DMS153 treated with DMSO at 0.1 percent for 48 hours (cell line): Measurements from ENCODE around the gene VPS18.
"Not testable (repeated sequence)": the region's sequence is repeated elsewhere in the genome, so short reads cannot be mapped to it uniquely, and the experiment has no call there.

Experiments used
- DNase-seq: peaks from one replicate; lab custom pipeline; 2025; ENCODE audit not compliant: unreplicated experiment; lab: John Stamatoyannopoulos, UW

Gene VPS18, protein sequence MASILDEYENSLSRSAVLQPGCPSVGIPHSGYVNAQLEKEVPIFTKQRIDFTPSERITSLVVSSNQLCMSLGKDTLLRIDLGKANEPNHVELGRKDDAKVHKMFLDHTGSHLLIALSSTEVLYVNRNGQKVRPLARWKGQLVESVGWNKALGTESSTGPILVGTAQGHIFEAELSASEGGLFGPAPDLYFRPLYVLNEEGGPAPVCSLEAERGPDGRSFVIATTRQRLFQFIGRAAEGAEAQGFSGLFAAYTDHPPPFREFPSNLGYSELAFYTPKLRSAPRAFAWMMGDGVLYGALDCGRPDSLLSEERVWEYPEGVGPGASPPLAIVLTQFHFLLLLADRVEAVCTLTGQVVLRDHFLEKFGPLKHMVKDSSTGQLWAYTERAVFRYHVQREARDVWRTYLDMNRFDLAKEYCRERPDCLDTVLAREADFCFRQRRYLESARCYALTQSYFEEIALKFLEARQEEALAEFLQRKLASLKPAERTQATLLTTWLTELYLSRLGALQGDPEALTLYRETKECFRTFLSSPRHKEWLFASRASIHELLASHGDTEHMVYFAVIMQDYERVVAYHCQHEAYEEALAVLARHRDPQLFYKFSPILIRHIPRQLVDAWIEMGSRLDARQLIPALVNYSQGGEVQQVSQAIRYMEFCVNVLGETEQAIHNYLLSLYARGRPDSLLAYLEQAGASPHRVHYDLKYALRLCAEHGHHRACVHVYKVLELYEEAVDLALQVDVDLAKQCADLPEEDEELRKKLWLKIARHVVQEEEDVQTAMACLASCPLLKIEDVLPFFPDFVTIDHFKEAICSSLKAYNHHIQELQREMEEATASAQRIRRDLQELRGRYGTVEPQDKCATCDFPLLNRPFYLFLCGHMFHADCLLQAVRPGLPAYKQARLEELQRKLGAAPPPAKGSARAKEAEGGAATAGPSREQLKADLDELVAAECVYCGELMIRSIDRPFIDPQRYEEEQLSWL

GRCh38 chr15:40893733-40894680, at the start of gene VPS18:
Gene VPS18, plus strand, starts transcription at chr15:40894450. Its CDS starts 319 bp downstream, at chr15:40894769.
- peak; percentile 72 for DNase-seq

GRCh38 chr15:40844696-40845030, 49.6 kb upstream of the VPS18 start:
- no peak for DNase-seq

GRCh38 chr15:40845036-40845435, 49.2 kb upstream of the VPS18 start:
- DNase-seq, result no peak

DNA sequence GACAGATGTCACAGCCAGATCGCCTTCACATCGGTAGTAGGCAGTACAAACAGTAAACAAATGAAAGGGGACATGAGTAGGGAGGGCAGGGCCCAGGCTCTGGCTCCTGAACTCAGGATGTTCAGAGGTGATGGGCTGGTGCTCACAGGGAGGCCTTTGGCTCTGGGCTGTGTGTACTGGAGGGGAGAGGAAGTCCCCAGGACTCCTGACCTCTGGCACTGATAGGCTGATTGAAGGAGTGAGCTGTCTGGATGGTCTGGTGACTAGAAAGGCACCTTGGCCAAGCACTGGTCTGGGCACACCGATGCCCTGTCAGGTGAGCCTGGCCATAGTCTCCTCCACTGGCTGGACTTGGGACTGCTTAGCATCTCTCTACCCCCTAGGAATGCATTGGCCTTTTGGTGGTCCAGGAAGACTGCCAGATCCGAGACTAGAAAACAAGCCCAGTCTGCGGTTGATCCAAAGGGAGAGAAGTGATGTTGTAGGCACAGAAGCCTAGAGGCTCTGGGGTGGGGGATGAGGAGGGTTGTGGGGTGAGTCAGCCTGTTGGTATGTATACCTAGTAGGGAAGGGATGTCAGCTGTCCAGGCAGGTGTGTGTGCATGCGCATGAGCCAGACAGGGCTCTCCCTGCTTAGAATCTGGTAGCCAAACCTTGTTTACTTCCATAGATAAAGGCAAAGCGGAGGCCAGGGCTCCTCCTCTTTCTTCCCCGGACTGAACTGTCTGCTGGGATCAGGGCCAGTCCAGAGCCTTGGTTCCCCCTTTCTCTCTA, 48.6 kb upstream of the VPS18 start:
- DNase-seq, result peak; percentile 5

- DNase-seq, result no peak
Observed at GRCh38 chr15:40846841-40847222, 47.4 kb upstream of the VPS18 start.

GRCh38 chr15:40847223-40847961, 46.9 kb upstream of the VPS18 start:
- DNase-seq, result peak; percentile 51

DNA sequence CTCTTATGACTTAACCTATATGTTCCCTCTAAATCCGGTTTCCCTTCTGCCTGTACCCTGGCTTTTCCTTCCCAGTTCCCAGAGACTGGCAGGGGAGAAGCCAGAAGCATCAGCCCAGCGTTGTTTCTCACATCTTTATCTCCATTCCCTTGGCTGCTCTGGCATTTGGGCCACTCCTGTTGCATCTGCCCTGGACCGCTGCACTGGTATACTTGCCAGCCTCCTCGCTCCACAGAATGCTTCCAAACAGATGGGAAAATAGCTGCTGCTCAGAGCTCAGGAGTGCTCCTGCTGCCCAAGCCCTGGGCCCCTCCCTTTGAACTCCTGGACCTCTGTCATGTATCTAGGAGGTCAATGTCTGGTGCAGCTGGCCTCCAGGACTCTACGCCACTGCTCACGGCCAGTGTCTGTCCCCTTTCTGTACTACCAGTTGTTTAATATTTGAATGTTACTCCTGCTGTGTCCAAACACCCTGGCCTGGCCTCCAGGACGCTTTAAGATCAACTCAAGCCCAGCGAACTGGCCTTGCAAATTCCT, 43.6 kb upstream of the VPS18 start:
- DNase-seq, result no peak

DNA sequence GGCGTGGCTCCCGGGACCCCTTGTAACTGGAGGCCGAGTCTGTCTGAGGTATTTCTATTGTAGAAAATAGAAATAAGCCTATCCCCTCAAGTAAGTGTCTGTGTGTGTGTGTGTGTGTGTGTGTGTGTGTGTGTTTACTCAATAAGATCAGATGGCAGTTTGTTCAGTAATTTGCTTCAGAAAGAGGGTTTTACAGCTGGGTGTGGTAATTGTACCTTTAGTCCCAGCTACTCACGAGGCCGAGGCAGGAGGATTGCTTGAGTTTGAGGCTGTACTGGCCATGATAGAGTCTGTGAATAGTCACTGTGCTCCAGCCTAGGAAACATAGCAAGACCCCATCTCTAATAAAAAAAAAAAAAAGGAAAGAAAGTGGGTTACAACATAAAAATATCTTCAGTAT, 41.7 kb upstream of the VPS18 start:
- no peak for DNase-seq

DNA sequence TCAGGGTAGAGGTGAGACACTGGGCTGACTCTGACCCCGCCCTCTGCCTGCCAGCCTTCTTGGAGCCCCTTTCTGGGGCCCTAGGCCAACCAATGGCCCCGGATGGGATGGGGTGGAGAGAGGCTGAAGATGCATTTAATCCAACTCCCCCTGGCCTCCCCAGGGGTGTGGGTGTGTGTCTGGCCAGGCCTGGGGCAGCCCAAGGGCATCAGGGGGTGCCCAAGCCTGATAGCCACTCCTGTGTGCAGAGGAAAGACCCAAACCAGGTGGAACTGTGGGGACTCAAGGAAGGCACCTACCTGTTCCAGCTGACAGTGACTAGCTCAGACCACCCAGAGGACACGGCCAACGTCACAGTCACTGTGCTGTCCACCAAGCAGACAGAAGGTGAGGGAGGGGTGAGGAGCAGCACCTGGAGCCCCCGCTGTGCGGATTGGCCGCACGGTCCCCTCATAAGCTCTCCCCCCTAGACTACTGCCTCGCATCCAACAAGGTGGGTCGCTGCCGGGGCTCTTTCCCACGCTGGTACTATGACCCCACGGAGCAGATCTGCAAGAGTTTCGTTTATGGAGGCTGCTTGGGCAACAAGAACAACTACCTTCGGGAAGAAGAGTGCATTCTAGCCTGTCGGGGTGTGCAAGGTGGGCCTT, 40.9 kb upstream of the VPS18 start:
- no peak for DNase-seq

GRCh38 chr15:40854161-40854560, 40.1 kb upstream of the VPS18 start:
- no peak for DNase-seq

GRCh38 chr15:40855706-40856234, 38.5 kb upstream of the VPS18 start:
- no peak for DNase-seq

DNA sequence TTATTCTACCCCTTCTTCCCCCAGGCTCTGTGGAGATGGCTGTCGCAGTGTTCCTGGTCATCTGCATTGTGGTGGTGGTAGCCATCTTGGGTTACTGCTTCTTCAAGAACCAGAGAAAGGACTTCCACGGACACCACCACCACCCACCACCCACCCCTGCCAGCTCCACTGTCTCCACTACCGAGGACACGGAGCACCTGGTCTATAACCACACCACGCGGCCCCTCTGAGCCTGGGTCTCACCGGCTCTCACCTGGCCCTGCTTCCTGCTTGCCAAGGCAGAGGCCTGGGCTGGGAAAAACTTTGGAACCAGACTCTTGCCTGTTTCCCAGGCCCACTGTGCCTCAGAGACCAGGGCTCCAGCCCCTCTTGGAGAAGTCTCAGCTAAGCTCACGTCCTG, 37.5 kb upstream of the VPS18 start:
- DNase-seq, result no peak

GRCh38 chr15:40857601-40858341, 36.5 kb upstream of the VPS18 start:
- DNase-seq, result peak; percentile 5

DNA sequence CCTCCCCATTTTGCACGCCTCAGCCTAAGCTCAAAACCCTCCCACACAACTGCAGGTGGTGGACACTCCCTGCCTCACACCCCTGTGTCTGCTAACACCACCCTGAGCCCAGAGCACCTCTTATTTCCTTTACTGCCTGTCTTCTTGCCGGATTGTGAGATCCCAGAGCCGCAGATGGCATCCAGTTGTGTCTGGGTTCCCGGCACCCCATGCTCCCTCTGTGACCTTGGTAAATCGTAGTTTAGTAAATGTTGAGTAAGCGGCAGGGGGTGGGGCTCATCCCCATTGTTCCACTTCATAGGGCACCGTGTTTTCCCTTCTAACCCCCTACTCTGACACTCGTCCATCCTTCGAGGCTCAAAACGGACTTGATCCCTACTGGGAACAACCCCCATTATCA, 35.5 kb upstream of the VPS18 start:
- DNase-seq, result no peak

GRCh38 chr15:40859206-40859851, 34.9 kb upstream of the VPS18 start:
- DNase-seq, result peak; percentile 26

GRCh38 chr15:40861147-40861546, 33.1 kb upstream of the VPS18 start:
- not testable (repeated sequence) for DNase-seq

- no peak for DNase-seq
Observed at GRCh38 chr15:40863660-40864270, 30.5 kb upstream of the VPS18 start.
